Measurements from ENCODE around the gene RAP2B. TPM values are rescaled to one million over a fixed set of nuclear protein-coding genes. Genes with fewer than 3 reads are reported as not detected.
"Not testable (repeated sequence)": the region's sequence is repeated elsewhere in the genome, so short reads cannot be mapped to it uniquely, and the experiment has no call there.

Gene RAP2B
- total RNA-seq, result 3.3 TPM
- long read RNA-seq, result 0 reads

GRCh38 chr3:153161714-153162512 is at the start of gene RAP2B:
RAP2B (plus strand) TSS chr3:153162226; CDS start chr3:153162694, 468 bp downstream.
- peak; percentile 98 for DNase-seq (ENCODE audit: missing footprints)
- peak; percentile 95 for ATAC-seq
- intact Hi-C loops (cut with DNase I), result loop anchor here (2.0 to 10.0 kb wide), 4 partner anchors 117 to 1155 kb away; no protein-coding TSS in a partner anchor

- DNase-seq (ENCODE audit: missing footprints) (no peak), ATAC-seq (no peak)
- intact Hi-C loops (cut with DNase I), result no loop called here
Observed at GRCh38 chr3:153113541-153113940, 48.5 kb upstream of the RAP2B start.

DNA sequence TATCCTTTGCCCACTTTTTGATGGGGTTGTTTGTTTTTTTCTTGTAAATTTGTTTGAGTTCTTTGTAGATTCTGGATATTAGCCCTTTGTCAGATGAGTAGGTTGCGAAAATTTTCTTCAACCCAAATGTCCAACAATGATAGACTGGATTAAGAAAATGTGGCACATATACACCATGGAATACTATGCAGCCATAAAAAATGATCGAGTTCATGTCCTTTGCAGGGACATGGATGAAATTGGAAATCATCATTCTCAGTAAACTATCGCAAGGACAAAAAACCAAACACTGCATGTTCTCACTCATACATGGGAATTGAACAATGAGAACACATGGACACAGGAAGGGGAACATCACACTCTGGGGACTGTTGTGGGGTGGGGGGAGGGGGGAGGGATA is 47.8 kb upstream of the RAP2B start:
- DNase-seq (ENCODE audit: missing footprints); ATAC-seq; intact Hi-C loops (cut with DNase I): not testable (repeated sequence)

GRCh38 chr3:153115326-153115725 is 46.7 kb upstream of the RAP2B start:
- no peak for DNase-seq (ENCODE audit: missing footprints)
- no peak for ATAC-seq
- intact Hi-C loops (cut with DNase I), result no loop called here

- intact Hi-C loops (cut with DNase I), result no loop called here
- no peak for DNase-seq (ENCODE audit: missing footprints)
- ATAC-seq, result no peak
Observed at GRCh38 chr3:153127788-153128187, 34.2 kb upstream of the RAP2B start.

DNA sequence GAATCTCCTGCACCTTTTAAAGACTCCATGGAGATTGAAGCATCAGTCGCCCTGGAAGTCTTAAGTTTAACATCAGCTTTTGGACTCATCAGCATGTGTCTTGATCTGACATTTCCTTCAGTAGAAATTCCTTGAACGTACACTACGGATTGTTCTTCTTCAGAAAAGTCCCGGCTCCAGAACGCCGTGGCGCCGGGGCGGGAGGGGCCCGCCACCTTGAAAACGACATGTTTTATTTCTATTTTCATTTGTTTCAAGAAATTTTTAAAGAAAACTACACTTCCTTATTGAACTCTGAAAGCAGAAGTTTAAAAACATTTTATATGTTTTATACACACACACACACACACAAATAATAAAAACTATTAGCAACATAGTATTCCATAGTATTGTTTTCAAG is 32.6 kb upstream of the RAP2B start:
- DNase-seq (ENCODE audit: missing footprints), result no peak
- no peak for ATAC-seq
- intact Hi-C loops (cut with DNase I), result no loop called here

GRCh38 chr3:153129866-153130265 is 32.2 kb upstream of the RAP2B start:
- ATAC-seq, result no peak
- intact Hi-C loops (cut with DNase I), result no loop called here
- no peak for DNase-seq (ENCODE audit: missing footprints)

- DNase-seq (ENCODE audit: missing footprints) (no peak), ATAC-seq (no peak)
- intact Hi-C loops (cut with DNase I), result no loop called here
Observed at GRCh38 chr3:153130312-153130977, 31.6 kb upstream of the RAP2B start.

DNA sequence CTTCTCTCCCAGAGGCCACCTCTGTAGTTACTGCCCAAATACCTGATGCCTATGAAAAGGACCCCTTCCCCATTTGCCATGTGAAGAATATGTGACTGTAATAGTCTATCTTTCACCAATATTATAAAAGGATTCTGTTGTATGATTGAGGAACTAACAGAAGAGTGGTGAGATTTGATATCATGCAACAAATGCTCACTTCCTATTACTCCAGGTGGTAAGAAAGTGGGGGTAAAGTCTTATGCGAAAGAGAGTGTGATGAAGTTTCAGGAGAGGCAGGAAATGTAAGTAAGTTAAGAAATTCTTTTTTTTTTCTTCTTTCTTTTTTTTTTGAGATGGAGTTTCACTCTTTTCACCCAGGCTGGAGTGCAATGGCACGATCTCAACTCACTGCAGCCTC is 24.4 kb upstream of the RAP2B start:
- intact Hi-C loops (cut with DNase I), result no loop called here
- no peak for ATAC-seq
- DNase-seq (ENCODE audit: missing footprints), result no peak

GRCh38 chr3:153138276-153139210 is 23.5 kb upstream of the RAP2B start:
- ATAC-seq, result peak; percentile 37

GRCh38 chr3:153142961-153143360 is 19.1 kb upstream of the RAP2B start:
- intact Hi-C loops (cut with DNase I), result no loop called here
- ATAC-seq, result no peak
- no peak for DNase-seq (ENCODE audit: missing footprints)

More at GRCh38 chr3:153138276-153139210, 23.5 kb upstream of the RAP2B start:
- intact Hi-C loops (cut with DNase I), result no loop called here
- DNase-seq (ENCODE audit: missing footprints), result peak; percentile 66

DNA sequence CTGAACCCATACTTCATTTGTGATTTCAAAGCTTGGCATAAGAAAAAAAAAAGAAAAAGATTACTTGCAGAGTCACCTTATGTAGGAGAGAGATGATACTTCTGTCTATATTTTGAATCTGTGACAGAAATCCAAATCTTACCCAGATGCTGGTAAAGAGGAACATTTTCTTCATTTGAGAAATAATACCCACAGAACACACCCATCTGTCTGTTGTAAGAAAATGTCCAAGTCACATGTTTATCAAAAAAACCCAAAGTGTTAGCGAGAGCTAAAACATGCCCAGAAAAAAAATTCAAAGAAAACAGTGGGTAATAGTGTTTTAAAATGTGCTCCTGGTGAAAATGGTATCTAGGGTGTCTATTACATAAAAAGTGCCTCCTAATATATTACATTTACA is 18.0 kb upstream of the RAP2B start:
- DNase-seq (ENCODE audit: missing footprints), result no peak
- ATAC-seq, result no peak
- intact Hi-C loops (cut with DNase I), result no loop called here

- ATAC-seq, result no peak
- DNase-seq (ENCODE audit: missing footprints), result no peak
- intact Hi-C loops (cut with DNase I), result no loop called here
Observed at GRCh38 chr3:153144779-153145178, 17.2 kb upstream of the RAP2B start.

- no peak for ATAC-seq
- intact Hi-C loops (cut with DNase I), result no loop called here
Observed at GRCh38 chr3:153145454-153145853, 16.6 kb upstream of the RAP2B start.

GRCh38 chr3:153146191-153147053 is 15.6 kb upstream of the RAP2B start:
- DNase-seq (ENCODE audit: missing footprints) (no peak), ATAC-seq (no peak)
- intact Hi-C loops (cut with DNase I), result no loop called here

More at GRCh38 chr3:153145454-153145853, 16.6 kb upstream of the RAP2B start:
- no peak for DNase-seq (ENCODE audit: missing footprints)

GRCh38 chr3:153150991-153151390 is 11.0 kb upstream of the RAP2B start:
- ATAC-seq, result no peak
- intact Hi-C loops (cut with DNase I), result no loop called here
- DNase-seq (ENCODE audit: missing footprints), result no peak

DNA sequence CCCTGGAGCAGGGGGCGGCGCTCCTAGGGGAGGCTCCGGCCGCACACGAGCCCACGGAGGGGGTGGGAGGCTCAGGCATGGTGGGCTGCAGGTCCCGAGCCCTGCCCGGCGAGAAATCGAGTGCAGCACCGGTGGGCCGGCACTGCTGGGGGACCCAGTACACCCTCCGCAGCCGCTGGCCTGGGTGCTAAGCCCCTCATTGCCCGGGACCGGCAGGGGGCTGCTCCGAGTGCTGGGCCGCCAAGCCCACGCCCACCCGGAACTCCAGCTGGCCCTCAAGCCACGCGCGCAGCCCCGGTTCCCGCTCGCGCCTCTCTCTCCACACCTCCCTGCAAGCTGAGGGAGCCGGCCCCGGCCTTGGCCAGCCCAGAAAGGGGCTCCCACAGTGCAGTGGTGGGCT is 6.2 kb upstream of the RAP2B start:
- DNase-seq (ENCODE audit: missing footprints); intact Hi-C loops (cut with DNase I); ATAC-seq: not testable (repeated sequence)

DNA sequence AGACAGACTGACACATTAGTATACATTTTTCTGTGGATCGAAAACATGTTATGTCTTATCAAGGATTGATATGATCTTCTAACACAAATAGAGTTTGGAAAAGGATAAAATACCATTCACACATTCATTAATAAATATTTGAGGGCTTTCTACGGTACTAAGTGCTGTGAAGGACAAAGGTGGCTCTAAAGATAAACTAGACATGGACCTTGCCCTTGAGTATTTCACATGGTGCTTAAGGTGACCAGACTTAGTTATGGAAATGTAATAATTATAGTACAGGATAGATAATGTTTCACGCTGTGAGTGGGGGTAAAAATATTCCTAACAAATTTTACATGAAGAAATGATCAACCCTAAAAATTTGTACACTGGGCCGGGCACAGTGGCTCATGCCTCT is 3.8 kb upstream of the RAP2B start:
- intact Hi-C loops (cut with DNase I), result no loop called here
- ATAC-seq, result no peak
- no peak for DNase-seq (ENCODE audit: missing footprints)
